GM03348 (cell line): ENCODE measurements around the gene KNDC1.

ENCODE experiments used
- DNase-seq: peaks from one replicate; pipeline ENCODE4 v3.0.0; 2012; ENCODE audit warnings: low spot score

KNDC1 gene

GRCh38 chr10:133177380-133178157 is 17.6 kb downstream of the KNDC1 start:
- DNase-seq = no peak

- no peak for DNase-seq
Measured at GRCh38 chr10:133178357-133179127, 18.5 kb downstream of the KNDC1 start.

GRCh38 chr10:133179128-133179520 is 19.1 kb downstream of the KNDC1 start:
- no peak for DNase-seq

DNA sequence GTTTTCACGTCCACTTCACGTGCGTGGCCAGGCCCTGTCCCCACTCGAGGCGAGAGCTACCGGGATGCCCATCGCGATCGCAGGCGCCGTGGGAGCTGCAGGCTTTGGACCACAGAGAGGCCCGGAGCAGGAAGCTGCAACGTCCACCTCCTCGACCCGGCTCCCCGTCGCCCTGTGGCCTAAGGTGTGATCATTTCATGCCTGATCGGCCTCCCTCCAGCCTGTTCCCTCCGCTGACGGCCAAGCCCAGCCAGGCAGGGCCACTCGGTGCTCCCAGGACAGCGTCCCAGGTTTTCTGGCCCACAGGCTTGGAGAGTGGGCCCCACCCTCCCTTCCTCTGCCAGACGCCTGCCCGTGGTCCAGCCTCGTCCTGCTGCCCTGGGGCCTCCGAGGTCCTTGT is 19.6 kb downstream of the KNDC1 start:
- no peak for DNase-seq

- DNase-seq = no peak
Measured at GRCh38 chr10:133180192-133180964, 20.4 kb downstream of the KNDC1 start.

- DNase-seq = no peak
Measured at GRCh38 chr10:133180965-133181639, 21.1 kb downstream of the KNDC1 start.

DNA sequence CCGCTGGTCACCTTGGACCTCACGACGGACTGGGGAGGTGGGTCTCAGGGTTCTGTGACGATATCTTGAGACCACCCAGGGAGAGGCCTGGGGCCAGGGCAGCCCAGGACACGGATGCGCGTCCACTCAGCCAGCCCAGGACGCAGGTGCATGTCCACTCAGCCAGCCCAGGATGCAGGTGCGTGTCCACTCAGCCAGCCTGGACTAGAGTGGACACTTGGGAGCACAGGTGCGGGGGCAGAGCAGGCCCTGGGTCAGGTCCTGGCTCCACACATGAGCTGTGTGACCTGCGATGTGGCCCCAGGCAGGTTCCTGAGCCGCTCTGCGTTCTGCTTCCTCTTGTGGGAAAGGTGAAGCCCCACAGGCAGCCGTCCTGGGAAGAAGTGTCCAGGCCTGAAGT is 22.2 kb downstream of the KNDC1 start:
- no peak for DNase-seq

- no peak for DNase-seq
Measured at GRCh38 chr10:133182791-133183645, 23.0 kb downstream of the KNDC1 start.

DNA sequence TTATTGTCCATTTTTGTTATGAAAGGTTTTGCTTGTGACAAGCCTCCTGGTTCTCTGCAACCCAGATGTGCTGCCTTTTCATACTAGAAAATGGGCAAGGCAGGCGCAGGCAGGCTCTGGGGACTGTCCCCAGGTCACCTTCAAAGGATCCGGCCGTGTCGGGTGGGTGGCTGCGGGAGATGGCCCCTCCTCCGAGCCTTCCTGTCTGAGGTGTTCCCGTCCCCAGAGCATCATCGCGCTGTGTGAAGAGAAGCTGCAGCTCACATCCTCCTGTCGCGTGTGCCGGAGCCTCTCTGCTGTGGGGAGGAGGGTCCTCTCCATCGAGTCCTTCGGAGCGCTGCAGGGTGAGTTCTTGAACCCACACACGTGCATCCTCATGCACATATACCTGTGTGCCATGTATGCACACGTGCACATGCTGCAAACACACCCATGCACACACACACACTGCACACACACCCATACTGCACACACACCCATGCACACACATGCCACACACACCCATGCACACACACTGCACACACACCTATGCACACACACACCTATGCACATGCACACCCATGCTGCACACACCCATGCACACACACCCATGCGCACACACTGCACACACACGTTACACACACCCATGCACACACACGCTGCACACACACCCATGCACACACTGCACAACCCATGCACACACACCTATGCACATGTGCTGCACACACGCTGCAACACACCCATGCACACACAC is 23.8 kb downstream of the KNDC1 start:
- no peak for DNase-seq

DNA sequence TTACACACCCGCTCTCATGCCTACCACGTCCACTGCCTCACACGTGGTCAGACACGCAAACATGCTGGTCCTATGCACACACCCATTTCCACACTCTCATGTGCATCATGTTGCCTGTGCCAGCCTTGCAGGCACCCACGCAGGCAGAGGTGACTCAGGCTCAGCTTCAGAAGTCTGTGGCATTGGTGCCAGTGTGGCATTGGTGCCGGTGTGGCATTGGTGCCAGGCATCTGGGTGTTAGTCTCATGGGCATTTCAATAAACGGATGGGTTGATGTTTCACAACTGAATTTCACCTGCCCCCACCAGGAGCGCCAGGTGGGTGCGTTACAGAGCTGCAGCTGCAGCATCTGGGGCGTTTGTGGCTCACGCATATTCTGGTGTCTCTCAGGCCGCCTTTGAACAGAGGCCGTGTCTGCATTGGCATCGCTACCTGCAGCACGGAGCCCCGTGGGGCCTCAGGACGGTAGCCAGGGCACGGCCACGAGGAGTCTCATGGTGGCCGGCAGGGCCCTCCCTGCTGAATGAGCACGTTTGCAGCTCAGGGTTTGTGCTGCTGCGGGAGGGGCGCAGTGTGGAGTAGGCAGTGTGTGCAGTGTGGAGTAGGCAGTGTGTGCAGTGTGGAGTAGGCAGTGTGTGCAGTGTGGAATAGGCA is 24.7 kb downstream of the KNDC1 start:
- no peak for DNase-seq

GRCh38 chr10:133185421-133185820 is 25.4 kb downstream of the KNDC1 start:
- DNase-seq = no peak

GRCh38 chr10:133185916-133186315 is 25.9 kb downstream of the KNDC1 start:
- no peak for DNase-seq

GRCh38 chr10:133186416-133187090 is 26.5 kb downstream of the KNDC1 start:
- no peak for DNase-seq

DNA sequence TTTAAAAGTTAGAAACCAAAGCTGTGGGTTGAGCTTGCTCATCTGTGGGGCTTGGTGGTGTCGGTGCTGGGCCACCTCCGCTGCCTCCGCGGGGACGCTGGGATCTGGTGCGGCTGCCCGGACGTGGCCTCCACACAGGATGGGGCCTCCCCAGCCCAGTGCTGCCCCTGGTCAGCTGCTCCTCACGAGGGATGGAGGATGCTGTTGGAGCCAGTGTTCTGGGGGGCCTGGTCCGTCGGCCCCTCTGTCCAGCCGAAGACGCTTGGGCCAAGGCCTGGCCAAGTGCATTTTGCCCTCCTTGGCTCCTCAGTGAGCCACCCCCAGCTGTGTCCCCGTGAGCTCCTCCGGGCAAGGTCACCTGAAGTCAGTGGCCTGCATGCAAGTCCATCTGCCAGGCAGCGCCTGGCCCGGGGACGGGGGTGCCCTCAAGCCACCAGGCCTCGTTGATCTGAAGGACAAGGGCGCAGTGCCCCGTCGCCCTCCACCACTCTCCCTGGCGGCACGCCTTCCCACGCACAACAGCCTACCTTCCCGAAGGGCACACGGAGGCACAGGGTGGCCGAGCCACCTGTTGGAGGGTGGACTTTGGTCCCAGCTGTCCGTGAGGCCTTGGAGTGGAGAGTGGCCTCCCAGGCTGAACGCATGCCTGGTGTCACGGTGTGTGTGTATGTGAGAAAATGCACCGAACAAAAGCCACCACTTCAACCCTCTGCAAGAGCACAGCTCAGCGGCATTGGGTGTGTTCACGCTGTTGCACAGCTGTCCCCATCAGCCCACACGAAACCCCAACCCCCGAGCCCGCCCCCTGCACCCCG is 27.3 kb downstream of the KNDC1 start:
- DNase-seq = no peak

DNA sequence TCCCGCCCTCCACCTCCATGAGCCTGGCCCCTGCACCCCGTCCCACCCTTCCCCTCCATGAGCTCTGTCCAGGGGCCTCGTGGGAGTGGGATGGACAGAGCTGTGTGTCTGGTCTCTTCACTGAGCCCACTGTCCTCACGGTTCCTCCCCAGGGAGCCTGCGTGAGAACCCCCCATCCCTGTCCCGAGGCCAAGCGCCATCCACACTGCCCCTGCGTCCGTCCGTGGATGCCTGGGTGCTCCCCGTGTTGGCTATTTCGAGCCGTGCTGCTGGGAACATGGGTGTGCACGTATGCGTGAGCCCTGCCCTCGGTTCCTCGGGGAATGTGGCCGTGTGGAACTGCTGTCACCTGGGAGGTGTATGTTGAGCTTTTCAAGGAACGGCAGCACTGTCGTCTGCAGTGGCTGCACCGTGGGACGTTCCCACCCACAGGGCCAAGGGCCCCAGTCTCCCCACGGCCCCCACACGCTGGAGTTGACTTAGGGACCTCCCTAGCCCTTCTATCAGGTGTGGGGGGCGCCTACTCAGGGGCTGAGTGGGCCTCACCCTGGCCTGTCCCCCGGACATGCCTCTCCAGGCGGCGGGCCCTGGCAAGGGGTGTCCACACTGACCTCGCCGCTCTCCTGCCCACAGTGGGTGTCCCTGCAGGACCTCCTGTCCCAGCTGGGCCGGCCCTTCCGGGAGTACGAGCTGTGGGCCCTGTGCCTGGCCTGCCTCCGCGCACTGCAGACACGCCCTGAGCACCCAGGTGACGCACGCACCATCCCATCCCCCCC is 28.1 kb downstream of the KNDC1 start:
- no peak for DNase-seq

DNA sequence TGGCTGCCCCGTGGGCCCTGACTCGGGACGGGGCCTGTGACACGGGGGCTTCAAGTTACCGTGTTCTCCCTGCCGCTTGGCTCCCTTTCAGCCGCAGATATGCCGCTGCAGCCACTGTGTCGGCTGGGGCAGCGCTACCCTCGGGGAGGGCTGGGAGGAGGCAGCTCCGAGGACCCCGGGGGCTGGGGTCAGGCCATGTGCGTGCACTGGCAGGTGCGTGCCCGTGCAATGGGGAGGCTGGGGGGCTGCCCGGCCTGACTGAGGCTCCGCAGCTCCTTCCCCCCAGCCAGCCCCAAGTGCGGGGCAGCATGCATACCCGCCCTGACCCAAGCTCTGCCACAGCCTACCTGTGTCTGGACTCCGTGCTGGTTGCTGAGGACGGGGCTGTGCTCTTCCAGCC is 29.2 kb downstream of the KNDC1 start:
- no peak for DNase-seq

DNA sequence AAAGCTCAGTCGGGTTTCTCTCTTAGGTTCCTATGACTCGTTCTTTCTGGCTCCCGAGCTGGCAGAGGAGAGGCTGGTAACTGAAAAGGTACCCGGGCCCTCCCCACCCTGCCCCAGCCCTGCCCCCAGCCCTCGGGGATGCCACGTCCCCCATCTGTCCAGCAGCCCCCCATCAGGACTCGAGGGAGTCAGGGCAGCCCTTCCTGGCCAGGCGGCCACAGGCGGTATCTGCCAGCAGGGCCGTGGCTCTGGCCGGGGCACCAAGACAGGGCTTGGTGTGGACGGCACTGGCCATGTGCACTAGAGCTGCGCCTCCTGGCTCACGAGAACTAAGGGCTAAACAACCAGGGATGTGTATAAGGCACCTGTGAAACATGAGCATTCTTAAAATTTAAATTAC is 29.7 kb downstream of the KNDC1 start:
- no peak for DNase-seq

DNA sequence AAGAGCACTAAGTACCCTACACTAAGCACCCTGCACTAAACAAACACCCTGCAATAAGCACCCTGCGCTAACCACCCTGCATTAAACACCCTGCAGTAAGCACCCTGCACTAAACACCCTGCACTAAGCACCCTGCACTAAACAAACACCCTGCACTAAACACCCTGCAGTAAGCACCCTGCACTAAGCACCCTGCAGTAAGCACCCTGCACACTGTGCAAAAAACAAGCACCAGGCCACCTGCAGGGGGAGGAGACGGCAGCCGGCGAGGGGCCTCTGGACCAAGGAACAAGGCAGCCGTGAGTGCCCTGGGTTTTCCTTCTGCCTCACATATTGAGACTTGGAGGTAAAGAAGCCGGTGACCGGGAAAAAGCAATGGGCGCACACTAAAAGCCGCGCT is 30.2 kb downstream of the KNDC1 start:
- DNase-seq = no peak
